Bronchial epithelial cell (primary cell): ENCODE results near the gene TF. TPM values are rescaled to one million over a fixed set of nuclear protein-coding genes. Genes with fewer than 3 reads are reported as not detected.
"Not testable (repeated sequence)": the region's sequence is repeated elsewhere in the genome, so short reads cannot be mapped to it uniquely, and the experiment has no call there.

Experiments
- DNase-seq: peaks from one replicate; pipeline ENCODE4 v3.0.0-alpha.2; 2010; ENCODE audit warnings: low read depth
- FAIRE-seq: peaks from 2 replicates; lab custom pipeline; 2011; peaks lifted over from hg19 to GRCh38; lab: Jason Lieb, UNC
- H3K27me3 ChIP-seq: 2 replicates; pipeline ENCODE4 v1.5.1; 2011; ENCODE audit warnings: low read length; ENCODE audit not compliant: control insufficient read depth, insufficient read depth
- H3K36me3 ChIP-seq: 2 replicates; pipeline ENCODE4 v1.5.1; 2011; ENCODE audit warnings: low read length; ENCODE audit not compliant: control insufficient read depth, insufficient read depth
- H3K4me3 ChIP-seq: 2 replicates; pipeline ENCODE4 v1.5.1; 2011; ENCODE audit warnings: mild to moderate bottlenecking, low read depth, low read length, control low read depth
- total RNA-seq: library from RNA; depleted of rRNA; stranded (reverse); fragments of >200 nt; gene quantifications from 2 replicates; pipeline ENCODE4 v1.2.1, GENCODE V29; 2014
- TF ChIP-seq, protein P1 (sequence below): IDR thresholded peaks from 2 replicates; pipeline ENCODE4 v1.5.1; 2011; ENCODE audit warnings: mild to moderate bottlenecking, moderate library complexity, low read length, control low read depth, inconsistent platforms; ENCODE audit not compliant: insufficient read depth, severe bottlenecking

Gene TF
- total RNA-seq, 1 donor from 2014 or later: under 0.01 TPM

DNA sequence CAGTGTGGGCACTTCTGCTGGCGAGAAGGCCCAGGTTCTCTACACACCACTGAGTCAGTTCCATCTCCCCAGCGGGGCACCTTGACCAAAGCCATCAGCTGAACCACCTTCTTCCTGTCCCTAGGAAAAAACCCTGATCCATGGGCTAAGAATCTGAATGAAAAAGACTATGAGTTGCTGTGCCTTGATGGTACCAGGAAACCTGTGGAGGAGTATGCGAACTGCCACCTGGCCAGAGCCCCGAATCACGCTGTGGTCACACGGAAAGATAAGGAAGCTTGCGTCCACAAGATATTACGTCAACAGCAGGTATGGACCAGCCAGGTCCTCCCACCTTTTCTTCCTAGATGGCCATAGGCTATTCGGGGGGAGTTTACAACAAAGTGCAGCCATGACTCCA is 29.1 kb downstream of the TF start:
- FAIRE-seq: no peak
- H3K36me3 ChIP-seq: no peaks in the 10 kb centered on the region
- H3K4me3 ChIP-seq: no peak overlapping the region
- TF ChIP-seq, protein P1, sequence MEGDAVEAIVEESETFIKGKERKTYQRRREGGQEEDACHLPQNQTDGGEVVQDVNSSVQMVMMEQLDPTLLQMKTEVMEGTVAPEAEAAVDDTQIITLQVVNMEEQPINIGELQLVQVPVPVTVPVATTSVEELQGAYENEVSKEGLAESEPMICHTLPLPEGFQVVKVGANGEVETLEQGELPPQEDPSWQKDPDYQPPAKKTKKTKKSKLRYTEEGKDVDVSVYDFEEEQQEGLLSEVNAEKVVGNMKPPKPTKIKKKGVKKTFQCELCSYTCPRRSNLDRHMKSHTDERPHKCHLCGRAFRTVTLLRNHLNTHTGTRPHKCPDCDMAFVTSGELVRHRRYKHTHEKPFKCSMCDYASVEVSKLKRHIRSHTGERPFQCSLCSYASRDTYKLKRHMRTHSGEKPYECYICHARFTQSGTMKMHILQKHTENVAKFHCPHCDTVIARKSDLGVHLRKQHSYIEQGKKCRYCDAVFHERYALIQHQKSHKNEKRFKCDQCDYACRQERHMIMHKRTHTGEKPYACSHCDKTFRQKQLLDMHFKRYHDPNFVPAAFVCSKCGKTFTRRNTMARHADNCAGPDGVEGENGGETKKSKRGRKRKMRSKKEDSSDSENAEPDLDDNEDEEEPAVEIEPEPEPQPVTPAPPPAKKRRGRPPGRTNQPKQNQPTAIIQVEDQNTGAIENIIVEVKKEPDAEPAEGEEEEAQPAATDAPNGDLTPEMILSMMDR: no peak
- no peak for DNase-seq
- peaks cover 2% of the 10 kb centered on the region for H3K27me3 ChIP-seq

DNA sequence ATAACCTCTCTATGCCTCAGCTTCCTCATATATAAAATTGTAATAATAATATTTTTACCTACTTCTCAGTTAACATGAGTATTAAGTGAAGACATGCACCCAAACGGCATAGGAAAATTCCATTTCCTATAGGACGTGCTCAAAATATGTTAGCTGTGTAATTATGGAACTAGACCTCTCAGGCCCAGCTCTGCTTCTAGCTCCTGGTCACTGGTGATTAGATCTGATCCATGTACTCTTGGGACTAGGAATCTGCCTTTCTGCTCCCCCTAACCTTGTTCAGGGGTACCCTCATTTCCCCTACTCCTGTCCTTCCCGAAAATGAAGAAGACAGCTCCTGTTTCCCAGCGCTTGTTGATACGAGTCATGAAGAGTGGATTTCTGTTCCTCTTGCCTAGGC is 29.6 kb downstream of the TF start:
- H3K4me3 ChIP-seq: no peak overlapping the region
- H3K36me3 ChIP-seq: no peaks in the 10 kb centered on the region
- TF ChIP-seq, protein P1: no peak
- FAIRE-seq (no peak), DNase-seq (no peak)
- H3K27me3 ChIP-seq: peaks cover 2% of the 10 kb centered on the region

DNA sequence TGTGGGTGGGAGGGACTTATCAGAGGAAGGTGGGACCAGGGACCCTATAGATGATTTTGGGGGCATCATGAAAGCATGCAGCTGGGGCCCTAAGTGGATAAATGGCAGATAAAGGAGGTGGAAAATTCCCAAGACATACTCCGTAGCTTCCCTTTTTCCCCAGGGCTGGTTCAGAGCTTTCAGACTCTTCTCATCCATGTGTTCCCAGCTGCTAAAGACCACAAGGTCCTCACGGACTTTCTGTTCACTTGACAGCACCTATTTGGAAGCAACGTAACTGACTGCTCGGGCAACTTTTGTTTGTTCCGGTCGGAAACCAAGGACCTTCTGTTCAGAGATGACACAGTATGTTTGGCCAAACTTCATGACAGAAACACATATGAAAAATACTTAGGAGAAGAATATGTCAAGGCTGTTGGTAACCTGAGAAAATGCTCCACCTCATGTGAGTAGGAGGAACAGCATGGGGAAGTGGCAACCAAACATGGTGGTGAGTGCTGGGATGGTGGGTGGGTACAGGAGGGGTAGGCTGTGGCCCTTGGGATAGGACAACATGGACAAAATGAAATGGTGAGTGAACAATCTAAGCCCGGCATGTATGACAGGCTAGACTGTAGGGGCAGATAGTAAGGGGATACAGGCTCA is 30.7 kb downstream of the TF start:
- FAIRE-seq (peak; percentile 13), DNase-seq (no peak)
- peaks cover 2% of the 10 kb centered on the region for H3K27me3 ChIP-seq
- H3K36me3 ChIP-seq: no peaks in the 10 kb centered on the region
- H3K4me3 ChIP-seq: no peak overlapping the region
- TF ChIP-seq, protein P1: no peak

DNA sequence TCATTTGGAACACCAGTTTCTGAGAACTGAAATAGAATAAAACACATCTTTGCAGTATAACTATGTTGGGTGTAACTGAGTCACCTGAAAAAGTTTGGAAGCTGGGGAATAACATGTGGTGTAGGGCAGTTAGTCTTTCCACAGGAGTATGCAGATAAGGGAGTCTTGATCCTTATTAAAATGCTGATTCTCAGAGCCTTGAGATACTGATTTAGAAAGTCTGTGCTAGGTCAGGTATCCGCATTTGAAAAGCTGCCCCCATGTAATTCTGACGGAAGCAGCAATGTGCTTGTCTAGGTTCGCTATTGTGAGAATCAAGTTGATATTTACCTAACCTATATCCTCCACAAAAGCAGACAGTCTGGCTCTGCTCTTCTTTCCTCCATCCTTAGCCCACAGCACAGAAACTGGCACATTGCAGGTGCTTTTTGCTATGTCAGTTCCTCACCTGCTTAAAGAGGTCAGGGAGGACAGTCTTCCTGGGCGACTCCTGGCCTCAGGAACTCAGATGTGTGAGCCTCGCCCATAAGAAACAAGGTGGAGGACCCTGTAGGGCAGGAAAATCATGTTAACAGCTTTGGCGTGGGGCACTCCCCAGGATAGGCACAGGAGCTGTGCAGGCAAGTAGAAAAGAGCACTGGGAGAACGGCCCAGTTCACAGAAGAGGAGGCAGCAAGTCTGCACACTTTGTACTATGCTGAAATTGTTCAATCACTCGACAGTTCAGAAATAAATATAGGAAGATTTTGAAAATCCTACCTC is 31.8 kb downstream of the TF start:
- FAIRE-seq: no peak
- TF ChIP-seq, protein P1: no peak

DNA sequence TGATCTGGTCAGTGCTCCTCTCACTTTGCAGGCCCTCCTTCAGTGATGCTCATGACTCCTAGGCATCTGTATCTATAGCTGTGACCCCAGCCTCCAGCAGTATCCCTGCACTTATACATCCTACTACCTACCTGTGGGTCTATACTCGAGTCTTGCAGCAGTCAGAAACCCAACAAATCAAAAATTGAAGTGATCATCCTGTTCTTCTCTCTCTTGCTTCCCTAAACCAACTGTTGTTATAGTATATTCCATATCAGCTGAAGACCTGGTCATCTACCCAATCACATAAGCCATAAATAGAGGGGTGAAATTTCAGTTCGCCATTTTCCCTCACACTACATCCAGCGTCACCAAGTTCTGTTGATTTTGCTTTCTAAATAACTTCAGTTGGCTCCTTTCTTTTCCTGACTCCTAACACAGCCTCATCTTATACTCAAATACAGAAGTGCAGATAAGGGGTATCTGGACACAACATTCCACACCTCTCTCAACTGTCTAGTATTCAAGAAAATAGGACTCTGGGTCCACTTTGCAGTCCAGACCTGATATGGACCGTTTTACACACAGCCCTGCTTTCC is 33.5 kb downstream of the TF start:
- TF ChIP-seq, protein P1: no peak
- DNase-seq (no peak), FAIRE-seq (no peak)
- Histone ChIP-seq H3K36me3 (no peaks in the 10 kb centered on the region), H3K4me3 (no peak overlapping the region), H3K27me3 (peaks cover 2% of the 10 kb centered on the region)

More for the DNA sequence above, 31.8 kb downstream of the TF start:
- no peaks in the 10 kb centered on the region for H3K36me3 ChIP-seq
- peaks cover 2% of the 10 kb centered on the region for H3K27me3 ChIP-seq
- no peak for DNase-seq
- no peak overlapping the region for H3K4me3 ChIP-seq

DNA sequence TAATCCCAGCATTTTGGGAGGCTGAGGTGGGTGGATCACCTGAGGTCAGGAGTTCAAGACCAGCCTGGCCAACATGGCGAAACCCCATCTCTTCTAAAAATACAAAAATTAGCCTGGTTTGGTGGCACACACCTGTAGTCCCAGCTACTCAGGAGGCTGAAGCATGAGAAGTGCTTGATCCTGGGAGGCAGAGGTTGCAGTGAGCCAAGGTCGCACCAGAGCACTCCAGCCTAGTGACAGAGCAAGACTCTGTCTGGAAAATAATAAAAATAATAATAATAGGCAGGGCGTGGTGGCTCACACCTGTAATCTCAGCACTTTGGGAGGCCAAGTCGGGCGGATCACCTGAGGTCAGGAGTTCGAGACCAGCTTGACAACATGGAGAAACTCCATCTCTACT is 34.6 kb downstream of the TF start:
- not testable (repeated sequence) for DNase-seq, H3K4me3 ChIP-seq, H3K27me3 ChIP-seq, FAIRE-seq, H3K36me3 ChIP-seq
